Measurements from ENCODE around the gene ALX1.

ALX1 gene

GRCh38 chr12:85278598-85279448, 1.2 kb upstream of the ALX1 start:
- Histone ChIP-seq H3K4me3 (ENCODE audit: low read length) (no peak overlapping the region), H3K4me2 (ENCODE audit: low read length) (no peak overlapping the region), H4K20me1 (ENCODE audit: control insufficient read depth, insufficient read depth, low read depth, low read length) (no peaks in the 10 kb centered on the region), H3K4me1 (ENCODE audit: control insufficient read depth, low read length) (no peaks in the 10 kb centered on the region), H3K9me3 (ENCODE audit: control insufficient read depth, insufficient read depth, low read length) (no peaks in the 10 kb centered on the region), H3K79me2 (ENCODE audit: control insufficient read depth, low read length) (no peaks in the 10 kb centered on the region), H3K27ac (ENCODE audit: low read depth, low read length) (no peak overlapping the region), H3K27me3 (ENCODE audit: control insufficient read depth, low read length) (0 out of 2 replicates have a peak, but pooled peaks cover 4% of the 10 kb centered on the region), H3K9me2 (replicated peaks; ENCODE audit: control insufficient read depth, low read length) (no peaks in the 10 kb centered on the region), H3K36me3 (ENCODE audit: control insufficient read depth, low read length) (no peaks in the 10 kb centered on the region), H3F3A (ENCODE audit: control insufficient read depth, insufficient read depth) (no peaks in the 10 kb centered on the region)
- TF ChIP-seq CTCF (IDR thresholded peaks at IDR 0.05; ENCODE audit: low read depth, low read length, poor library complexity, severe bottlenecking) (no peak), EZH2phosphoT487 (IDR thresholded peaks at IDR 0.05; ENCODE audit: borderline replicate concordance, low read length) (no peak)

DNA sequence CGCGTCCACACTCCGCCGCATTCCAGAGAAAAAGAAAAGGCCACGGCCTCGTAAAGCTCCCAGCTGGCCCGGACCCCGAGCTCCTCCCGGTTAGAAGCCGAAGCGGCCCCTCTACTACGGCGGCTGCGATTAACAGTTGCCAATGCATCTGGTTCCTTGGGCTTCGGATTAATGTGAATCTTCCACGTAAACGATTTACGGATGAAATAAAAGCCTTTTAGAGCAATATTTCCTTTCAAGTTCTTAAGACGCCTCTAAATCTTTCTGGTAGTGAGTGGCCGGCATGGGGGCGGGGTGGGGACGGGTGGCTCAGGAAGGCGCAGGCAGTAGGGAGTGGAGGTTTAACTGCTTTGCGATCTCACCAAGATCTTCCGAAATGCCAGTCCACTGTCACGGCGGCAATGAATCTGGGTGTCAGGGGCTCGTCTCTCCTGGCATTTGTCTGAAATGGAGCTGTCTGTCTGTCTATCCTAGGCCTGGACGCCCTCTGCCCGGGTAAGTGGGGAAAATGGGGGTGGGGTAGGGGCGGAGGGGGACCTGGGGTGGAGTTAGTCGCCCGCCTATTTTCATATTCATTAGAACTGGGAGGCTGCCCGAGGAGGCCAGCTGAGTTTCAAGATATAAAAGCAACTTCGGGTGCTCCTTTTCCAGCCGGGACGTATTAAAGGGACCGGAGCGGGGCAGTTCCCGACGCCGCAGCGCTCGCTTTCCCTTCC, 413 bp upstream of the ALX1 start:
- H3K4me1 ChIP-seq (ENCODE audit: control insufficient read depth, low read length), result no peaks in the 10 kb centered on the region
- no peak overlapping the region for H3K27ac ChIP-seq (ENCODE audit: low read depth, low read length)
- no peaks in the 10 kb centered on the region for H4K20me1 ChIP-seq (ENCODE audit: control insufficient read depth, insufficient read depth, low read depth, low read length)
- no peaks in the 10 kb centered on the region for H3K36me3 ChIP-seq (ENCODE audit: control insufficient read depth, low read length)
- no peak overlapping the region for H3K4me3 ChIP-seq (ENCODE audit: low read length)
- H3F3A ChIP-seq (ENCODE audit: control insufficient read depth, insufficient read depth), result no peaks in the 10 kb centered on the region
- H3K79me2 ChIP-seq (ENCODE audit: control insufficient read depth, low read length), result no peaks in the 10 kb centered on the region
- H3K4me2 ChIP-seq (ENCODE audit: low read length), result no peak overlapping the region
- H3K9me2 ChIP-seq (replicated peaks; ENCODE audit: control insufficient read depth, low read length), result no peaks in the 10 kb centered on the region
- TF ChIP-seq CTCF (IDR thresholded peaks at IDR 0.05; ENCODE audit: low read depth, low read length, poor library complexity, severe bottlenecking), result no peak
- TF ChIP-seq EZH2phosphoT487 (IDR thresholded peaks at IDR 0.05; ENCODE audit: borderline replicate concordance, low read length), result no peak
- H3K27me3 ChIP-seq (ENCODE audit: control insufficient read depth, low read length), result 0 out of 2 replicates have a peak, but pooled peaks cover 4% of the 10 kb centered on the region
- no peaks in the 10 kb centered on the region for H3K9me3 ChIP-seq (ENCODE audit: control insufficient read depth, insufficient read depth, low read length)

- Histone ChIP-seq H3K27me3 (ENCODE audit: control insufficient read depth, low read length) (0 out of 2 replicates have a peak, but pooled peaks cover 4% of the 10 kb centered on the region), H3K4me3 (ENCODE audit: low read length) (no peak overlapping the region), H3K9me3 (ENCODE audit: control insufficient read depth, insufficient read depth, low read length) (no peaks in the 10 kb centered on the region), H3K4me1 (ENCODE audit: control insufficient read depth, low read length) (no peaks in the 10 kb centered on the region), H3K9me2 (replicated peaks; ENCODE audit: control insufficient read depth, low read length) (no peaks in the 10 kb centered on the region), H3K79me2 (ENCODE audit: control insufficient read depth, low read length) (no peaks in the 10 kb centered on the region), H3K27ac (ENCODE audit: low read depth, low read length) (no peak overlapping the region), H3K4me2 (ENCODE audit: low read length) (no peak overlapping the region), H3F3A (ENCODE audit: control insufficient read depth, insufficient read depth) (no peaks in the 10 kb centered on the region), H4K20me1 (ENCODE audit: control insufficient read depth, insufficient read depth, low read depth, low read length) (no peaks in the 10 kb centered on the region), H3K36me3 (ENCODE audit: control insufficient read depth, low read length) (no peaks in the 10 kb centered on the region)
- no peak for TF ChIP-seq CTCF (IDR thresholded peaks at IDR 0.05; ENCODE audit: low read depth, low read length, poor library complexity, severe bottlenecking)
- TF ChIP-seq EZH2phosphoT487 (IDR thresholded peaks at IDR 0.05; ENCODE audit: borderline replicate concordance, low read length), result no peak
Measured at GRCh38 chr12:85280984-85281630, 1.1 kb downstream of the ALX1 start.
